ENCODE data around the gene CLSTN2.
A peak's percentile ranks its signal among the peaks of the same experiment; 100 is the strongest.

CLSTN2 gene

GRCh38 chr3:140416666-140417065, 481.7 kb downstream of the CLSTN2 start:
- no peak for DNase-seq (ENCODE audit: low read depth, low spot score)

GRCh38 chr3:140420621-140421357, 485.8 kb downstream of the CLSTN2 start:
- peak; percentile 72 for DNase-seq (ENCODE audit: low read depth, low spot score)

- no peak for DNase-seq (ENCODE audit: low read depth, low spot score)
Measured at GRCh38 chr3:140421884-140422283, 486.9 kb downstream of the CLSTN2 start.

- DNase-seq (ENCODE audit: low read depth, low spot score) = no peak
Measured at GRCh38 chr3:140423146-140423545, 488.2 kb downstream of the CLSTN2 start.

GRCh38 chr3:140423574-140423973, 488.6 kb downstream of the CLSTN2 start:
- DNase-seq (ENCODE audit: low read depth, low spot score) = peak; percentile 22

- DNase-seq (ENCODE audit: low read depth, low spot score) = no peak
Measured at GRCh38 chr3:140424211-140424610, 489.2 kb downstream of the CLSTN2 start.

- DNase-seq (ENCODE audit: low read depth, low spot score) = no peak
Measured at GRCh38 chr3:140424726-140425125, 489.7 kb downstream of the CLSTN2 start.

- no peak for DNase-seq (ENCODE audit: low read depth, low spot score)
Measured at GRCh38 chr3:140427786-140428185, 492.8 kb downstream of the CLSTN2 start.

GRCh38 chr3:140428380-140428779, 493.4 kb downstream of the CLSTN2 start:
- DNase-seq (ENCODE audit: low read depth, low spot score) = no peak

- no peak for DNase-seq (ENCODE audit: low read depth, low spot score)
Measured at GRCh38 chr3:140429791-140430190, 494.8 kb downstream of the CLSTN2 start.

- no peak for DNase-seq (ENCODE audit: low read depth, low spot score)
Measured at GRCh38 chr3:140430494-140430893, 495.5 kb downstream of the CLSTN2 start.

GRCh38 chr3:140432229-140432669, 497.3 kb downstream of the CLSTN2 start:
- DNase-seq (ENCODE audit: low read depth, low spot score) = peak; percentile 77

GRCh38 chr3:140433431-140433830, 498.4 kb downstream of the CLSTN2 start:
- DNase-seq (ENCODE audit: low read depth, low spot score) = no peak

- DNase-seq (ENCODE audit: low read depth, low spot score) = no peak
Measured at GRCh38 chr3:140434261-140434905, 499.4 kb downstream of the CLSTN2 start.

GRCh38 chr3:140436421-140436820, 501.4 kb downstream of the CLSTN2 start:
- no peak for DNase-seq (ENCODE audit: low read depth, low spot score)

GRCh38 chr3:140438736-140439470, 503.9 kb downstream of the CLSTN2 start:
- DNase-seq (ENCODE audit: low read depth, low spot score) = no peak

GRCh38 chr3:140439527-140439926, 504.5 kb downstream of the CLSTN2 start:
- no peak for DNase-seq (ENCODE audit: low read depth, low spot score)

- peak; percentile 20 for DNase-seq (ENCODE audit: low read depth, low spot score)
Measured at GRCh38 chr3:140440446-140440845, 505.5 kb downstream of the CLSTN2 start.

- peak; percentile 86 for DNase-seq (ENCODE audit: low read depth, low spot score)
Measured at GRCh38 chr3:140441006-140441405, 506.0 kb downstream of the CLSTN2 start.

GRCh38 chr3:140442621-140443020, 507.6 kb downstream of the CLSTN2 start:
- no peak for DNase-seq (ENCODE audit: low read depth, low spot score)

GRCh38 chr3:140443073-140443472, 508.1 kb downstream of the CLSTN2 start:
- DNase-seq (ENCODE audit: low read depth, low spot score) = no peak

- DNase-seq (ENCODE audit: low read depth, low spot score) = no peak
Measured at GRCh38 chr3:140443806-140444205, 508.8 kb downstream of the CLSTN2 start.

- DNase-seq (ENCODE audit: low read depth, low spot score) = no peak
Measured at GRCh38 chr3:140446734-140447133, 511.7 kb downstream of the CLSTN2 start.
